WERI-Rb-1 (cell line): ENCODE measurements around the gene CFP.

ENCODE experiments used
- DNase-seq: peaks from one replicate; pipeline ENCODE4 v3.0.0-alpha.2; 2020
- H3K27ac ChIP-seq: fragments of 250-450 bp; sonication (Bioruptor Pico); 2 replicates; pipeline ENCODE4 v1.5.1; 2020; ENCODE audit warnings: mild to moderate bottlenecking, moderate library complexity
- H3K27me3 ChIP-seq: fragments of 250-450 bp; sonication (Bioruptor Pico); 2 replicates; pipeline ENCODE4 v1.5.1; 2021; ENCODE audit warnings: mild to moderate bottlenecking, low read depth, moderate library complexity; ENCODE audit not compliant: insufficient read depth, severe bottlenecking
- H3K36me3 ChIP-seq: fragments of 250-450 bp; sonication (Bioruptor Pico); 2 replicates; pipeline ENCODE4 v1.5.1; 2020; ENCODE audit warnings: mild to moderate bottlenecking, moderate library complexity
- H3K4me3 ChIP-seq: 2 replicates; pipeline ENCODE4 v1.5.1; 2011; ENCODE audit warnings: low read depth, mild to moderate bottlenecking, control low read depth, low read length
- H3K9me3 ChIP-seq: fragments of 250-450 bp; sonication (Bioruptor Pico); 2 replicates; pipeline ENCODE4 v1.5.1; 2021; ENCODE audit warnings: mild to moderate bottlenecking, moderate library complexity; ENCODE audit not compliant: severe bottlenecking
- CTCF ChIP-seq: IDR thresholded peaks from 2 replicates; pipeline ENCODE4 v1.5.1; 2011; ENCODE audit warnings: low read depth, mild to moderate bottlenecking, control low read depth, inconsistent platforms, low read length

The CFP gene

GRCh38 chrX:47634871-47635575 lies 5.3 kb upstream of the CFP start:
- no peak overlapping the region for H3K4me3 ChIP-seq
- no peak for TF ChIP-seq CTCF
- H3K36me3 ChIP-seq: peaks cover 5% of the 10 kb centered on the region
- DNase-seq: no peak
- H3K27me3 ChIP-seq: peaks cover 18% of the 10 kb centered on the region
- H3K9me3 ChIP-seq: no peaks in the 10 kb centered on the region
- H3K27ac ChIP-seq: no peak overlapping the region

GRCh38 chrX:47633689-47634590 lies 4.2 kb upstream of the CFP start:
- H3K36me3 ChIP-seq: no peaks in the 10 kb centered on the region; the same call in 1 of the 2 replicates
- no peak for DNase-seq
- no peak overlapping the region for H3K4me3 ChIP-seq
- no peaks in the 10 kb centered on the region for H3K9me3 ChIP-seq
- no peak for TF ChIP-seq CTCF
- peaks cover 13% of the 10 kb centered on the region for H3K27me3 ChIP-seq
- H3K27ac ChIP-seq: no peak overlapping the region

GRCh38 chrX:47632666-47633065 lies 2.9 kb upstream of the CFP start:
- no peaks in the 10 kb centered on the region for H3K9me3 ChIP-seq
- H3K4me3 ChIP-seq: no peak overlapping the region
- DNase-seq: no peak
- TF ChIP-seq CTCF: no peak
- H3K27me3 ChIP-seq: peaks cover 16% of the 10 kb centered on the region
- H3K27ac ChIP-seq: no peak overlapping the region
- H3K36me3 ChIP-seq: no peaks in the 10 kb centered on the region; the same call in 1 of the 2 replicates

- no peak overlapping the region for H3K27ac ChIP-seq
- H3K4me3 ChIP-seq: no peak overlapping the region
- DNase-seq: no peak
- H3K9me3 ChIP-seq: no peaks in the 10 kb centered on the region
- H3K36me3 ChIP-seq: no peaks in the 10 kb centered on the region; the same call in 1 of the 2 replicates
- H3K27me3 ChIP-seq: peaks cover 20% of the 10 kb centered on the region
- no peak for TF ChIP-seq CTCF
Observed at GRCh38 chrX:47631676-47632075, 1.9 kb upstream of the CFP start.

GRCh38 chrX:47628982-47629381 lies 748 bp downstream of the CFP start:
- TF ChIP-seq CTCF: no peak
- Histone ChIP-seq H3K27me3 (peaks cover 28% of the 10 kb centered on the region), H3K9me3 (no peaks in the 10 kb centered on the region), H3K4me3 (no peak overlapping the region), H3K27ac (no peak overlapping the region), H3K36me3 (no peaks in the 10 kb centered on the region)
- no peak for DNase-seq
